Measurements from ENCODE around the gene PC.
A peak's percentile ranks its signal among the peaks of the same experiment; 100 is the strongest.

Gene PC

GRCh38 chr11:66843776-66844495 is 114.2 kb downstream of the PC start:
- TF ChIP-seq RAD21 (IDR thresholded peaks at IDR 0.05; ENCODE audit: low read depth), result no peak
- no peak for TF ChIP-seq USF1 (IDR thresholded peaks at IDR 0.05)
- no peak for TF ChIP-seq YY1 (IDR thresholded peaks at IDR 0.05; ENCODE audit: low read depth)
- no peak for TF ChIP-seq CEBPB (IDR thresholded peaks at IDR 0.05)
- no peak for TF ChIP-seq CREB1 (IDR thresholded peaks at IDR 0.05; ENCODE audit: low read depth)
- TF ChIP-seq TEAD4 (IDR thresholded peaks at IDR 0.05), result no peak
- TF ChIP-seq MAX (IDR thresholded peaks at IDR 0.05), result no peak
- TF ChIP-seq EGR1 (IDR thresholded peaks at IDR 0.05), result no peak
- no peak for TF ChIP-seq REST (IDR thresholded peaks at IDR 0.05; ENCODE audit: low read depth)
- no peak for TF ChIP-seq TAF1 (IDR thresholded peaks at IDR 0.05; ENCODE audit: low read depth)
- no peak for TF ChIP-seq TCF12 (IDR thresholded peaks at IDR 0.05; ENCODE audit: low read depth)
- no peak for TF ChIP-seq FOXM1 (IDR thresholded peaks at IDR 0.05; ENCODE audit: borderline replicate concordance, low read depth)
- no peak for TF ChIP-seq EP300 (IDR thresholded peaks at IDR 0.05; ENCODE audit: borderline replicate concordance)
- TF ChIP-seq ZBTB7A (IDR thresholded peaks at IDR 0.05; ENCODE audit: low read depth), result no peak
- TF ChIP-seq NFIC (IDR thresholded peaks at IDR 0.05), result no peak

GRCh38 chr11:66842896-66843775 is 115.0 kb downstream of the PC start, which contains the start of gene RCE1:
TSS of gene RCE1 (plus strand) at chr11:66843441. CDS start at chr11:66843456, 15 bp downstream.
- TF ChIP-seq FOXM1 (IDR thresholded peaks at IDR 0.05; ENCODE audit: borderline replicate concordance, low read depth) (no peak), YY1 (IDR thresholded peaks at IDR 0.05; ENCODE audit: low read depth) (peak; percentile 96), CREB1 (IDR thresholded peaks at IDR 0.05; ENCODE audit: low read depth) (peak; percentile 97), MAX (IDR thresholded peaks at IDR 0.05) (peak; percentile 37; the same call in 1 of the 2 replicates), TAF1 (IDR thresholded peaks at IDR 0.05; ENCODE audit: low read depth) (peak; percentile 71), ZBTB7A (IDR thresholded peaks at IDR 0.05; ENCODE audit: low read depth) (no peak), USF1 (IDR thresholded peaks at IDR 0.05) (0 out of 2 replicates have a peak, but pooled peaks have one; percentile 3)

- TF ChIP-seq REST (IDR thresholded peaks at IDR 0.05; ENCODE audit: low read depth) (no peak), EGR1 (IDR thresholded peaks at IDR 0.05) (no peak), FOXM1 (IDR thresholded peaks at IDR 0.05; ENCODE audit: borderline replicate concordance, low read depth) (no peak), RAD21 (IDR thresholded peaks at IDR 0.05; ENCODE audit: low read depth) (no peak), TEAD4 (IDR thresholded peaks at IDR 0.05) (no peak), ZBTB7A (IDR thresholded peaks at IDR 0.05; ENCODE audit: low read depth) (no peak), TAF1 (IDR thresholded peaks at IDR 0.05; ENCODE audit: low read depth) (no peak), NFIC (IDR thresholded peaks at IDR 0.05) (no peak), CREB1 (IDR thresholded peaks at IDR 0.05; ENCODE audit: low read depth) (no peak), EP300 (IDR thresholded peaks at IDR 0.05; ENCODE audit: borderline replicate concordance) (no peak)
Measured at GRCh38 chr11:66842501-66842895, 115.7 kb downstream of the PC start.

GRCh38 chr11:66841861-66842260 is 116.3 kb downstream of the PC start:
- TF ChIP-seq NFIC (IDR thresholded peaks at IDR 0.05) (no peak), TAF1 (IDR thresholded peaks at IDR 0.05; ENCODE audit: low read depth) (no peak), EP300 (IDR thresholded peaks at IDR 0.05; ENCODE audit: borderline replicate concordance) (no peak), EGR1 (IDR thresholded peaks at IDR 0.05) (no peak), YY1 (IDR thresholded peaks at IDR 0.05; ENCODE audit: low read depth) (no peak), ZBTB7A (IDR thresholded peaks at IDR 0.05; ENCODE audit: low read depth) (no peak), MAX (IDR thresholded peaks at IDR 0.05) (no peak), TCF12 (IDR thresholded peaks at IDR 0.05; ENCODE audit: low read depth) (no peak), FOXM1 (IDR thresholded peaks at IDR 0.05; ENCODE audit: borderline replicate concordance, low read depth) (no peak), CEBPB (IDR thresholded peaks at IDR 0.05) (no peak), TEAD4 (IDR thresholded peaks at IDR 0.05) (no peak), RAD21 (IDR thresholded peaks at IDR 0.05; ENCODE audit: low read depth) (no peak), USF1 (IDR thresholded peaks at IDR 0.05) (no peak), REST (IDR thresholded peaks at IDR 0.05; ENCODE audit: low read depth) (no peak), CREB1 (IDR thresholded peaks at IDR 0.05; ENCODE audit: low read depth) (no peak)

All from Ishikawa (cell line).